Left lobe of liver (tissue), 2 donors: Measurements from ENCODE around the gene FAM25C. TPM values are rescaled to one million over a fixed set of nuclear protein-coding genes. Genes with fewer than 3 reads are reported as not detected.
"Not testable (repeated sequence)": the region's sequence is repeated elsewhere in the genome, so short reads cannot be mapped to it uniquely, and the experiment has no call there.

Source experiments
- ATAC-seq: fragments of 200-7000 bp; cut with Tn5 transposase; one replicate; pipeline ENCODE4 v1.9.1; 2020; ENCODE audit warnings: mild to moderate bottlenecking, moderate library complexity
- DNase-seq: peaks from one replicate; pipeline ENCODE4 v3.0.0-alpha.2; 2020; ENCODE audit warnings: low spot score
- total RNA-seq: library from RNA; stranded (reverse); gene quantifications from one replicate; pipeline ENCODE4 v1.2.1, GENCODE V29; 2021
- donor health status: DM: no; HTN: no; CAD: no; lungs with moderate emphysema.
- donor health status: DM: no; HTN: yes; CAD: no.

The FAM25C gene
- total RNA-seq, result not detected

- not testable (repeated sequence) for ATAC-seq, DNase-seq
Measured at GRCh38 chr10:47999691-48000090, at the start of gene FAM25C. FAM25C (minus strand) TSS chr10:47999791; CDS start chr10:47999765, 26 bp downstream.

- ATAC-seq, DNase-seq: not testable (repeated sequence)
Measured at GRCh38 chr10:48044557-48044956, 45.0 kb upstream of the FAM25C start.

- not testable (repeated sequence) for DNase-seq, ATAC-seq
Measured at GRCh38 chr10:48031390-48031789, 31.8 kb upstream of the FAM25C start.

- DNase-seq, ATAC-seq: not testable (repeated sequence)
Measured at GRCh38 chr10:48002306-48002705, 2.7 kb upstream of the FAM25C start.

- not testable (repeated sequence) for ATAC-seq, DNase-seq
Measured at GRCh38 chr10:47994045-47994444, 5.5 kb downstream of the FAM25C start.

- ATAC-seq, DNase-seq: not testable (repeated sequence)
Measured at GRCh38 chr10:47992560-47992959, 7.0 kb downstream of the FAM25C start.

GRCh38 chr10:47991706-47992105 lies 7.9 kb downstream of the FAM25C start:
- ATAC-seq (peak; percentile 74), DNase-seq (peak; percentile 84)

GRCh38 chr10:47990097-47990496 lies 9.5 kb downstream of the FAM25C start:
- not testable (repeated sequence) for DNase-seq

GRCh38 chr10:47989542-47989950 lies 10.0 kb downstream of the FAM25C start:
- ATAC-seq, DNase-seq: not testable (repeated sequence)

More at GRCh38 chr10:47990097-47990496, 9.5 kb downstream of the FAM25C start:
- peak; percentile 48 for ATAC-seq

GRCh38 chr10:47988718-47989541 lies 10.7 kb downstream of the FAM25C start:
- not testable (repeated sequence) for DNase-seq, ATAC-seq

- peak; percentile 10 for ATAC-seq
Measured at GRCh38 chr10:47987952-47988351, 11.6 kb downstream of the FAM25C start.

GRCh38 chr10:47986413-47987230 lies 13.0 kb downstream of the FAM25C start:
- peak; percentile 74 for ATAC-seq
- DNase-seq, result not testable (repeated sequence)

More at GRCh38 chr10:47987952-47988351, 11.6 kb downstream of the FAM25C start:
- DNase-seq, result not testable (repeated sequence)

- DNase-seq, ATAC-seq: not testable (repeated sequence)
Measured at GRCh38 chr10:47975409-47975808, 24.2 kb downstream of the FAM25C start.

GRCh38 chr10:47973131-47973530 lies 26.5 kb downstream of the FAM25C start:
- ATAC-seq, result not testable (repeated sequence)

GRCh38 chr10:47972077-47972476 lies 27.5 kb downstream of the FAM25C start:
- ATAC-seq, result peak; percentile 36
- not testable (repeated sequence) for DNase-seq

More at GRCh38 chr10:47973131-47973530, 26.5 kb downstream of the FAM25C start:
- not testable (repeated sequence) for DNase-seq

GRCh38 chr10:47971598-47971997 lies 28.0 kb downstream of the FAM25C start:
- ATAC-seq, result peak; percentile 54
- not testable (repeated sequence) for DNase-seq

- DNase-seq, ATAC-seq: not testable (repeated sequence)
Measured at GRCh38 chr10:47970047-47970446, 29.5 kb downstream of the FAM25C start.

- ATAC-seq, DNase-seq: not testable (repeated sequence)
Measured at GRCh38 chr10:47968988-47969387, 30.6 kb downstream of the FAM25C start.

GRCh38 chr10:47964280-47965063 lies 35.1 kb downstream of the FAM25C start:
- DNase-seq, result not testable (repeated sequence)

GRCh38 chr10:47962785-47963184 lies 36.8 kb downstream of the FAM25C start:
- DNase-seq, ATAC-seq: not testable (repeated sequence)

More at GRCh38 chr10:47964280-47965063, 35.1 kb downstream of the FAM25C start:
- peak; percentile 67 for ATAC-seq
